HG02884 (cell line): ENCODE results near the gene KITLG.
"Not testable (repeated sequence)": the region's sequence is repeated elsewhere in the genome, so short reads cannot be mapped to it uniquely, and the experiment has no call there.

Experiments used
- ATAC-seq: cut with Tn5 transposase; IDR thresholded peaks from one replicate; pipeline ENCODE4 v1.9.1; 2021; ENCODE audit warnings: mild to moderate bottlenecking, moderate library complexity; ENCODE audit not compliant: unreplicated experiment

The KITLG gene

GRCh38 chr12:88577537-88577936 is 2.7 kb downstream of the KITLG start:
- no peak for ATAC-seq

- no peak for ATAC-seq
Observed at GRCh38 chr12:88576866-88577265, 3.4 kb downstream of the KITLG start.

GRCh38 chr12:88575361-88575970 is 4.8 kb downstream of the KITLG start:
- ATAC-seq, result no peak

- ATAC-seq, result no peak
Observed at GRCh38 chr12:88574278-88574677, 6.0 kb downstream of the KITLG start.

- no peak for ATAC-seq
Observed at GRCh38 chr12:88573583-88573982, 6.7 kb downstream of the KITLG start.

- no peak for ATAC-seq
Observed at GRCh38 chr12:88572781-88573549, 7.3 kb downstream of the KITLG start.

GRCh38 chr12:88571543-88571942 is 8.7 kb downstream of the KITLG start:
- no peak for ATAC-seq

- no peak for ATAC-seq
Observed at GRCh38 chr12:88570103-88570502, 10.2 kb downstream of the KITLG start.

- no peak for ATAC-seq
Observed at GRCh38 chr12:88566430-88566829, 13.8 kb downstream of the KITLG start.

GRCh38 chr12:88562846-88563582 is 17.3 kb downstream of the KITLG start:
- no peak for ATAC-seq

- no peak for ATAC-seq
Observed at GRCh38 chr12:88562151-88562550, 18.1 kb downstream of the KITLG start.

- no peak for ATAC-seq
Observed at GRCh38 chr12:88559772-88560171, 20.5 kb downstream of the KITLG start.

- ATAC-seq, result no peak
Observed at GRCh38 chr12:88559199-88559598, 21.1 kb downstream of the KITLG start.

GRCh38 chr12:88558340-88558867 is 21.9 kb downstream of the KITLG start:
- no peak for ATAC-seq

GRCh38 chr12:88556213-88556774 is 24.0 kb downstream of the KITLG start:
- ATAC-seq, result no peak

- ATAC-seq, result no peak
Observed at GRCh38 chr12:88553941-88554658, 26.2 kb downstream of the KITLG start.

- no peak for ATAC-seq
Observed at GRCh38 chr12:88552610-88553079, 27.6 kb downstream of the KITLG start.

GRCh38 chr12:88549929-88550328 is 30.3 kb downstream of the KITLG start:
- ATAC-seq, result no peak

GRCh38 chr12:88547949-88548348 is 32.3 kb downstream of the KITLG start:
- not testable (repeated sequence) for ATAC-seq

- no peak for ATAC-seq
Observed at GRCh38 chr12:88546853-88547252, 33.4 kb downstream of the KITLG start.

- ATAC-seq, result no peak
Observed at GRCh38 chr12:88546226-88546625, 34.0 kb downstream of the KITLG start.
